WTC11 (cell line): ENCODE results near the gene OBI1. TPM values are rescaled to one million over a fixed set of nuclear protein-coding genes. Genes with fewer than 3 reads are reported as not detected.
A peak's percentile ranks its signal among the peaks of the same experiment; 100 is the strongest.

Experiments used
- ATAC-seq: fragments of 200-7000 bp; cut with Tn5 transposase; 2 replicates; pipeline ENCODE4 v1.10.0; 2021; ENCODE audit warnings: mild to moderate bottlenecking, moderate library complexity
- CTCF ChIA-PET: fragments of 300-600 bp; sonication (Branson Sonifier 250); formaldehyde crosslinking; loops from one replicate; lab custom pipeline; 2021; ENCODE audit warnings: antibody characterized with exemption; lab: Charles Lee
- POLR2A ChIA-PET: fragments of 350-600 bp; sonication (Branson Sonifier 250); formaldehyde crosslinking; loops from one replicate; lab custom pipeline; 2021; ENCODE audit warnings: antibody characterized with exemption; lab: Charles Lee
- DNase-seq: peaks from one replicate; pipeline ENCODE4 v3.0.0; 2021; ENCODE audit warnings: low spot score
- H3K27ac Mint-ChIP-seq: 2 replicates; pipeline ENCODE4 v1.8.0; 2021; ENCODE audit warnings: mixed read lengths
- H3K27me3 Mint-ChIP-seq: 2 replicates; pipeline ENCODE4 v1.8.0; 2021; ENCODE audit warnings: low read depth, mild to moderate bottlenecking, moderate library complexity, mixed read lengths
- H3K36me3 Mint-ChIP-seq: 2 replicates; pipeline ENCODE4 v1.8.0; 2021; ENCODE audit warnings: mixed read lengths
- H3K4me1 Mint-ChIP-seq: 2 replicates; pipeline ENCODE4 v1.8.0; 2022; ENCODE audit warnings: mixed read lengths
- H3K4me3 Mint-ChIP-seq: 2 replicates; pipeline ENCODE4 v1.8.0; 2021; ENCODE audit warnings: mild to moderate bottlenecking, moderate library complexity, mixed read lengths
- H3K9me3 Mint-ChIP-seq: 2 replicates; pipeline ENCODE4 v1.8.0; 2021; ENCODE audit warnings: mixed read lengths
- ATF6 ChIP-seq: sonication (generic); formaldehyde crosslinking; IDR thresholded peaks from 2 replicates; pipeline ENCODE4 v1.8.1; 2023; ENCODE audit warnings: mild to moderate bottlenecking, missing genetic modification reagents
- CDX4 ChIP-seq: fragments of 250-450 bp; sonication (Bioruptor Pico); IDR thresholded peaks from 2 replicates; pipeline ENCODE4 v1.9.0; 2021; ENCODE audit warnings: moderate library complexity, mild to moderate bottlenecking, inconsistent platforms, borderline replicate concordance
- E2F4 ChIP-seq: sonication (generic); formaldehyde crosslinking; IDR thresholded peaks from 2 replicates; pipeline ENCODE4 v1.8.1; 2022; ENCODE audit warnings: low read depth, mild to moderate bottlenecking, moderate library complexity, missing genetic modification reagents, borderline replicate concordance
- GABPB1 ChIP-seq: sonication (generic); formaldehyde crosslinking; IDR thresholded peaks from 2 replicates; pipeline ENCODE4 v1.8.1; 2023; ENCODE audit warnings: mild to moderate bottlenecking, missing genetic modification reagents
- IRF2 ChIP-seq: sonication (generic); formaldehyde crosslinking; IDR thresholded peaks from 2 replicates; pipeline ENCODE4 v1.8.0; 2022; ENCODE audit warnings: low read depth, missing genetic modification reagents, borderline replicate concordance
- JAZF1 ChIP-seq: fragments of 250-450 bp; sonication (Bioruptor Pico); IDR thresholded peaks from 2 replicates; pipeline ENCODE4 v1.9.0; 2021; ENCODE audit warnings: moderate library complexity, mild to moderate bottlenecking, inconsistent platforms
- MXD4 ChIP-seq: fragments of 250-450 bp; sonication (Bioruptor Pico); IDR thresholded peaks from 2 replicates; pipeline ENCODE4 v1.8.0; 2021; ENCODE audit warnings: mild to moderate bottlenecking, moderate library complexity, borderline replicate concordance
- NR3C1 ChIP-seq: sonication (generic); formaldehyde crosslinking; conservative IDR thresholded peaks from 2 replicates; pipeline ENCODE4 v1.8.1; 2023; ENCODE audit warnings: low read depth, mild to moderate bottlenecking, missing genetic modification reagents
- SOX15 ChIP-seq: fragments of 250-450 bp; sonication (Bioruptor Pico); IDR thresholded peaks from 2 replicates; pipeline ENCODE4 v1.9.0; 2021; ENCODE audit warnings: mild to moderate bottlenecking
- USF2 ChIP-seq: sonication (generic); formaldehyde crosslinking; IDR thresholded peaks from 2 replicates; pipeline ENCODE4 v1.8.1; 2023; ENCODE audit warnings: mild to moderate bottlenecking, missing genetic modification reagents, moderate library complexity
- ZNF232 ChIP-seq: sonication (generic); formaldehyde crosslinking; IDR thresholded peaks from 2 replicates; pipeline ENCODE4 v1.8.0; 2022; ENCODE audit warnings: mild to moderate bottlenecking, missing genetic modification reagents
- ZNF425 ChIP-seq: fragments of 250-450 bp; sonication (Bioruptor Pico); conservative IDR thresholded peaks from 2 replicates; pipeline ENCODE4 v1.9.0; 2021; ENCODE audit warnings: mild to moderate bottlenecking
- ZNF512 ChIP-seq: sonication (generic); formaldehyde crosslinking; IDR thresholded peaks from 2 replicates; pipeline ENCODE4 v1.8.1; 2022; ENCODE audit warnings: missing genetic modification reagents, borderline replicate concordance
- ZSCAN18 ChIP-seq: fragments of 250-450 bp; sonication (Bioruptor Pico); IDR thresholded peaks from 2 replicates; pipeline ENCODE4 v2.1.2; 2022; ENCODE audit warnings: mild to moderate bottlenecking, moderate library complexity
- total RNA-seq: library from RNA; stranded (reverse); gene quantifications from 3 replicates; pipeline ENCODE4 v1.2.3, GENCODE V29; 2021

The OBI1 gene
- total RNA-seq, 1 experiment from 2014 or later, result 13.4 TPM

GRCh38 chr13:78602561-78603239 lies 56.3 kb downstream of the OBI1 start:
- no peak overlapping the region for H3K27ac Mint-ChIP-seq
- H3K4me3 Mint-ChIP-seq, result peak overlapping the region; percentile 78
- no peaks in the 10 kb centered on the region for H3K36me3 Mint-ChIP-seq
- H3K4me1 Mint-ChIP-seq, result peaks cover 60% of the 10 kb centered on the region
- CTCF ChIA-PET, result interaction anchor here (0.8 to 5.0 kb wide), 4 partner anchors 10 to 362 kb away, joined by 3 to 34 read pairs (median 3); no protein-coding TSS in a partner anchor
- POLR2A ChIA-PET, result interaction anchor here (1.0 kb wide), 1 partner anchor 16 kb away, joined by 5 read pairs; no protein-coding TSS in a partner anchor
- DNase-seq, result peak; percentile 32
- no peaks in the 10 kb centered on the region for H3K9me3 Mint-ChIP-seq
- no peak for ATAC-seq
- TF ChIP-seq ZNF512 (CRISPR knock-in tag), result 0 out of 2 replicates have a peak, but pooled peaks have one; percentile 21
- TF ChIP-seq ATF6 (CRISPR knock-in tag), result no peak
- peaks cover 97% of the 10 kb centered on the region for H3K27me3 Mint-ChIP-seq

- Mint-ChIP-seq H3K4me3 (peak overlapping the region; percentile 78), H3K4me1 (peaks cover 61% of the 10 kb centered on the region), H3K36me3 (no peaks in the 10 kb centered on the region), H3K27ac (no peak overlapping the region), H3K9me3 (no peaks in the 10 kb centered on the region)
- CTCF ChIA-PET, result interaction anchor here (1.8 to 5.0 kb wide), 2 partner anchors 15 kb away, joined by 8 to 34 read pairs; no protein-coding TSS in a partner anchor
- ATAC-seq (no peak), DNase-seq (no peak)
- TF ChIP-seq NR3C1 (CRISPR knock-in tag) (no peak), ZNF232 (CRISPR knock-in tag) (no peak), GABPB1 (CRISPR knock-in tag) (no peak), USF2 (CRISPR knock-in tag) (no peak), SOX15 (CRISPR knock-in tag) (no peak), ZNF425 (CRISPR knock-in tag) (no peak), E2F4 (CRISPR knock-in tag) (no peak), ZSCAN18 (CRISPR knock-in tag) (no peak), JAZF1 (CRISPR knock-in tag) (no peak), CDX4 (no peak), IRF2 (CRISPR knock-in tag) (no peak), MXD4 (CRISPR knock-in tag) (no peak)
- TF ChIP-seq, all 79 proteins: peak for 0
- peaks cover 97% of the 10 kb centered on the region for H3K27me3 Mint-ChIP-seq
- POLR2A ChIA-PET, result no interaction called here
These were observed 56.9 kb downstream of the OBI1 start for GRCh38 chr13:78601874-78602560.
